Neural cell (in vitro differentiated cells): Measurements from ENCODE around the gene ERLIN1. TPM values are rescaled to one million over a fixed set of nuclear protein-coding genes. Genes with fewer than 3 reads are reported as not detected.
A peak's percentile ranks its signal among the peaks of the same experiment; 100 is the strongest.

Source experiments
- H2AFZ ChIP-seq: fragments of 200-600, 300-800 bp; sonication (generic), shearing (Covaris generic); 2 replicates; pipeline ENCODE4 v1.6.0; 2014; ENCODE audit warnings: low read depth, mild to moderate bottlenecking, antibody characterized with exemption, low read length, moderate library complexity
- H3F3A ChIP-seq: fragments of 200-600 bp; shearing (Covaris generic); 2 replicates; pipeline ENCODE4 v1.6.1; 2016; ENCODE audit warnings: mild to moderate bottlenecking, moderate library complexity, mixed read lengths, antibody characterized with exemption, low read length; ENCODE audit not compliant: insufficient read depth, poor library complexity, severe bottlenecking
- H3K27ac ChIP-seq: fragments of 200-600, 300-800 bp; sonication (generic), shearing (Covaris generic); 2 replicates; pipeline ENCODE4 v1.5.1; 2014; ENCODE audit warnings: mild to moderate bottlenecking, low read length, moderate library complexity
- H3K27me3 ChIP-seq: fragments of 300-800, 200-600 bp; sonication (generic), shearing (Covaris generic); 2 replicates; pipeline ENCODE4 v1.6.0; 2014; ENCODE audit warnings: mild to moderate bottlenecking, low read depth, low read length, moderate library complexity; ENCODE audit not compliant: insufficient read depth
- H3K36me3 ChIP-seq: fragments of 300-800, 200-600 bp; sonication (generic), shearing (Covaris generic); 2 replicates; pipeline ENCODE4 v1.5.1; 2014; ENCODE audit warnings: mild to moderate bottlenecking, antibody characterized with exemption, low read length, moderate library complexity; ENCODE audit not compliant: insufficient read depth
- H3K4me2 ChIP-seq: fragments of 300-800, 200-600 bp; sonication (generic), shearing (Covaris generic); 2 replicates; pipeline ENCODE4 v1.6.0; 2014; ENCODE audit warnings: mild to moderate bottlenecking, low read length
- H3K4me3 ChIP-seq: fragments of 300-800, 200-600 bp; sonication (generic), shearing (Covaris generic); 2 replicates; pipeline ENCODE4 v1.5.1; 2014; ENCODE audit warnings: mild to moderate bottlenecking, low read length, moderate library complexity
- H3K79me2 ChIP-seq: fragments of 200-600 bp; shearing (Covaris generic); replicated peaks from 2 replicates; pipeline ENCODE4 v1.6.0; 2014; ENCODE audit warnings: mild to moderate bottlenecking, low read length, moderate library complexity; ENCODE audit not compliant: insufficient read depth
- H3K9ac ChIP-seq: fragments of 300-800, 200-600 bp; sonication (generic), shearing (Covaris generic); 2 replicates; pipeline ENCODE4 v1.6.1; 2016; ENCODE audit warnings: mild to moderate bottlenecking, low read length, mixed read lengths
- H3K9me2 ChIP-seq: fragments of 200-600 bp; shearing (Covaris generic); 2 replicates; pipeline ENCODE4 v1.6.1; 2016; ENCODE audit warnings: mild to moderate bottlenecking, low read length, mixed read lengths; ENCODE audit not compliant: insufficient read depth
- H3K9me3 ChIP-seq: fragments of 200-600, 300-800 bp; sonication (generic), shearing (Covaris generic); 2 replicates; pipeline ENCODE4 v1.6.1; 2016; ENCODE audit warnings: mild to moderate bottlenecking, mixed run types, low read length, moderate library complexity, mixed read lengths
- H4K20me1 ChIP-seq: fragments of 200-600 bp; shearing (Covaris generic); 2 replicates; pipeline ENCODE4 v1.6.1; 2016; ENCODE audit warnings: mild to moderate bottlenecking, mixed run types; ENCODE audit not compliant: insufficient read depth
- EP300 ChIP-seq: fragments of 450-650 bp; conservative IDR thresholded peaks from 2 replicates; pipeline ENCODE4 v1.6.1; 2014; ENCODE audit warnings: antibody characterized with exemption, mild to moderate bottlenecking, moderate library complexity; ENCODE audit not compliant: poor library complexity, severe bottlenecking
- EZH2 ChIP-seq: fragments of 200-600, 300-800 bp; shearing (Covaris generic), sonication (generic); IDR thresholded peaks from 2 replicates; pipeline ENCODE4 v1.6.1; 2014; ENCODE audit warnings: antibody characterized with exemption, low read length, borderline replicate concordance, mild to moderate bottlenecking; ENCODE audit not compliant: insufficient read depth, poor library complexity, severe bottlenecking
- MXI1 ChIP-seq: fragments of 450-650 bp; conservative IDR thresholded peaks from 2 replicates; pipeline ENCODE4 v1.6.1; 2014; ENCODE audit warnings: antibody characterized with exemption, mild to moderate bottlenecking; ENCODE audit not compliant: poor library complexity, severe bottlenecking
- POLR2AphosphoS5 ChIP-seq: IDR thresholded peaks from 2 replicates; pipeline ENCODE4 v1.6.1; 2012
- RAD21 ChIP-seq: fragments of 450-650 bp; conservative IDR thresholded peaks from 2 replicates; pipeline ENCODE4 v1.6.1; 2014; ENCODE audit warnings: antibody characterized with exemption, mild to moderate bottlenecking, moderate library complexity
- REST ChIP-seq: IDR thresholded peaks from 2 replicates; pipeline ENCODE4 v1.6.1; 2012; ENCODE audit warnings: borderline replicate concordance
- SMC3 ChIP-seq: fragments of 450-650 bp; conservative IDR thresholded peaks from 2 replicates; pipeline ENCODE4 v1.6.1; 2014; ENCODE audit warnings: antibody characterized with exemption, mild to moderate bottlenecking, moderate library complexity; ENCODE audit not compliant: poor library complexity
- TAF1 ChIP-seq: IDR thresholded peaks from 2 replicates; pipeline ENCODE4 v1.6.1; 2012; ENCODE audit warnings: low read depth
- polyA plus RNA-seq: library from polyadenylated mRNA; depleted of rRNA; stranded (reverse); fragments of >200 nt; gene quantifications from 2 replicates; pipeline ENCODE4 v1.2.3, GENCODE V29; 2014
- TF ChIP-seq, protein P1 (sequence below): fragments of 450-650 bp; IDR thresholded peaks from 2 replicates; pipeline ENCODE4 v1.5.1; 2014; ENCODE audit warnings: antibody characterized with exemption, mild to moderate bottlenecking, moderate library complexity; ENCODE audit not compliant: poor library complexity, severe bottlenecking

ERLIN1 gene
- polyA plus RNA-seq, 1 donor from 2014 or later, result 6.5 TPM

DNA sequence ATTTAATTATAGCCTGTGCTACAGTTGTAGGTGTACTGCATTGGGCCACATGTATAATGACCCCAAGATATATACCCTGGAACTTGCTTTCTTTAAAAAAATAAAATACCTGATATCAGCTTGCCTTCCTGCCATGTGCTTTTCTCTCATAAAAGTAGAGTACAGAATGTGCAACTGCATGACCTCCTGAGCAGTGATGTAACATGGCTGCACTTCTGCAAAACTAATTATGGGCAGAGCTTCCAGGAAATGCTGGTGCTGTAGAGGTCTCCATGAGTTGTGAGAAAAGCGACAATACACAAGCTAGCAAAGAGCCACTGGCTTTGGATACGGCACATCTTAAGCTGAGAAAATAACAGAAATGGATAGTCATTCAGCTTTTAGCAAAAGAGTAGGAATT is 6.5 kb upstream of the ERLIN1 start:
- peaks cover 4% of the 10 kb centered on the region for H3K36me3 ChIP-seq
- H3K9ac ChIP-seq, result no peak overlapping the region
- H4K20me1 ChIP-seq, result no peaks in the 10 kb centered on the region
- no peaks in the 10 kb centered on the region for H3K9me3 ChIP-seq
- no peaks in the 10 kb centered on the region for H3F3A ChIP-seq
- H3K27me3 ChIP-seq, result no peaks in the 10 kb centered on the region
- no peaks in the 10 kb centered on the region for H3K9me2 ChIP-seq
- no peak overlapping the region for H3K27ac ChIP-seq
- no peak overlapping the region for H3K4me3 ChIP-seq
- H2AFZ ChIP-seq, result no peak overlapping the region
- TF ChIP-seq RAD21 (no peak), SMC3 (no peak), REST (no peak), EP300 (no peak), MXI1 (no peak)
- no peaks in the 10 kb centered on the region for H3K79me2 ChIP-seq
- H3K4me2 ChIP-seq, result no peak overlapping the region

DNA sequence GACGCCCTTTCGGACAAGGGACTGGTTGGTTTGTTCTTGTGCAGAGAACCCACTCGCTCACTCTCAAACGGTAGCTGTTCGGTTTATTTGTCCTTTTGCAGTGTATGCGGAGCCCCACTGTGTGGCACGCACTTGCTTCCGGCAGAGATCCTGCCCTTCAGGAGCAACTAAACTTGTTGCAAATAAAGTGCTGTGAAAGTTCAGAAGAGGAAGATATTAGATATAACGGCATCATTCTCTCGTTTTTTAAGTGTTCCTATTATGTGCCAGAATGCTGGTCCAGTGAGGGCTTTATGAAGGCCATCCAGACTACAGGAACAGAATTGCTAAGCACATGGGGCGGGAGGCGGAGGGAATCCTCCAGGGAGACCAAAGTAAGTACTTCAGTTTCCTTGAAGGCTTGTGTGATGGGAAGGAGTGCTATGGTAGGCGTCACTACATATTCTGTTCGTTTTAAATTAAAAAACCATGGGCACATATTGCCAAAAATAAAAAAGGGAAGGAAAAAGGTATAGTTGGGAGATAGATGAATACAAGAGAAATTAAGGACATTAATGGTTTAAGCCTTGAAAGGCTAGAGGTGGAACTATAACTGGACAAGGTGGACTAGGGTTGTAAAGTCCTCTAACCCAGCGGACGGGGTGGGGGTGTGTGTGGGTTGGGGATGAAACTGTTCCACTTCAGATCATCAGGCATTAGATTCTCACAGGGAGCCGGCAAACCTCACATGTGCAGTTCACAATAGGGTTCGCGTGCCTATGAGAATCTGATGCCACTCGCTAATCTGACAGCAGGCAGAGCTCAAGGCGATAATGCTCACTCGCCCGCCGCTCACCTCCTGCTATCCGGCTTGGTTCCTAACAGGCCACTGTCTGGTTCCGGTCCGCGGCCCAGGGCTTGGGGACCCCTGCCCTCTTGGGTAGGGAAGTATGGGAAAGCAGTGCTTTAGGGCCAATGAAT is 704 bp upstream of the ERLIN1 start:
- H3K27me3 ChIP-seq, result no peaks in the 10 kb centered on the region
- TF ChIP-seq POLR2AphosphoS5 (no peak), RAD21 (no peak), EZH2 (no peak), TAF1 (no peak), EP300 (no peak), SMC3 (no peak), REST (no peak), MXI1 (no peak)
- TF ChIP-seq, protein P1, sequence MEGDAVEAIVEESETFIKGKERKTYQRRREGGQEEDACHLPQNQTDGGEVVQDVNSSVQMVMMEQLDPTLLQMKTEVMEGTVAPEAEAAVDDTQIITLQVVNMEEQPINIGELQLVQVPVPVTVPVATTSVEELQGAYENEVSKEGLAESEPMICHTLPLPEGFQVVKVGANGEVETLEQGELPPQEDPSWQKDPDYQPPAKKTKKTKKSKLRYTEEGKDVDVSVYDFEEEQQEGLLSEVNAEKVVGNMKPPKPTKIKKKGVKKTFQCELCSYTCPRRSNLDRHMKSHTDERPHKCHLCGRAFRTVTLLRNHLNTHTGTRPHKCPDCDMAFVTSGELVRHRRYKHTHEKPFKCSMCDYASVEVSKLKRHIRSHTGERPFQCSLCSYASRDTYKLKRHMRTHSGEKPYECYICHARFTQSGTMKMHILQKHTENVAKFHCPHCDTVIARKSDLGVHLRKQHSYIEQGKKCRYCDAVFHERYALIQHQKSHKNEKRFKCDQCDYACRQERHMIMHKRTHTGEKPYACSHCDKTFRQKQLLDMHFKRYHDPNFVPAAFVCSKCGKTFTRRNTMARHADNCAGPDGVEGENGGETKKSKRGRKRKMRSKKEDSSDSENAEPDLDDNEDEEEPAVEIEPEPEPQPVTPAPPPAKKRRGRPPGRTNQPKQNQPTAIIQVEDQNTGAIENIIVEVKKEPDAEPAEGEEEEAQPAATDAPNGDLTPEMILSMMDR, result no peak
- peak overlapping the region; percentile 55 for H3K27ac ChIP-seq
- H4K20me1 ChIP-seq, result no peaks in the 10 kb centered on the region
- peak overlapping the region; percentile 85 for H3K4me3 ChIP-seq
- H3F3A ChIP-seq, result no peaks in the 10 kb centered on the region
- H3K9ac ChIP-seq, result peak overlapping the region; percentile 62
- no peaks in the 10 kb centered on the region for H3K79me2 ChIP-seq
- peak overlapping the region; percentile 16 for H2AFZ ChIP-seq
- H3K4me2 ChIP-seq, result peak overlapping the region; percentile 50
- no peaks in the 10 kb centered on the region for H3K9me2 ChIP-seq
- H3K36me3 ChIP-seq, result peaks cover 4% of the 10 kb centered on the region
- H3K9me3 ChIP-seq, result no peaks in the 10 kb centered on the region
